DMS 273 treated with DMSO at 0.1 percent for 48 hours (cell line): Measurements from ENCODE around the gene ERBB2.

Source experiments
- DNase-seq: peaks from one replicate; lab custom pipeline; 2025; lab: John Stamatoyannopoulos, UW

The ERBB2 gene

GRCh38 chr17:39726617-39727016 lies 26.8 kb downstream of the ERBB2 start:
- no peak for DNase-seq

- DNase-seq = no peak
Measured at GRCh38 chr17:39727556-39727955, 27.7 kb downstream of the ERBB2 start.

- no peak for DNase-seq
Measured at GRCh38 chr17:39729280-39729851, 29.5 kb downstream of the ERBB2 start.

- DNase-seq = peak; percentile 14
Measured at GRCh38 chr17:39730095-39730921, 30.4 kb downstream of the ERBB2 start, which contains the start of gene MIEN1. MIEN1 (minus strand) TSS chr17:39730532; CDS start chr17:39730495, 37 bp downstream.

- no peak for DNase-seq
Measured at GRCh38 chr17:39732586-39732985, 32.7 kb downstream of the ERBB2 start.

GRCh38 chr17:39735882-39736281 lies 36.0 kb downstream of the ERBB2 start:
- DNase-seq = no peak

GRCh38 chr17:39736319-39737165 lies 36.7 kb downstream of the ERBB2 start:
- DNase-seq = no peak

- DNase-seq = no peak
Measured at GRCh38 chr17:39737206-39737759, 37.4 kb downstream of the ERBB2 start.

- DNase-seq = no peak
Measured at GRCh38 chr17:39737760-39738567, 38.1 kb downstream of the ERBB2 start, which contains the start of gene GRB7. GRB7 (plus strand) TSS chr17:39737938; CDS start chr17:39742302, 4,364 bp downstream.

- no peak for DNase-seq
Measured at GRCh38 chr17:39738568-39738901, 38.7 kb downstream of the ERBB2 start.

- DNase-seq = no peak
Measured at GRCh38 chr17:39738983-39739884, 39.4 kb downstream of the ERBB2 start.

GRCh38 chr17:39739885-39740356 lies 40.1 kb downstream of the ERBB2 start:
- no peak for DNase-seq

- DNase-seq = no peak
Measured at GRCh38 chr17:39740357-39741111, 40.7 kb downstream of the ERBB2 start.

GRCh38 chr17:39742126-39742855 lies 42.4 kb downstream of the ERBB2 start:
- no peak for DNase-seq

GRCh38 chr17:39742856-39743436 lies 43.1 kb downstream of the ERBB2 start:
- DNase-seq = no peak

- DNase-seq = no peak
Measured at GRCh38 chr17:39744075-39744835, 44.4 kb downstream of the ERBB2 start.

- no peak for DNase-seq
Measured at GRCh38 chr17:39744836-39745215, 45.0 kb downstream of the ERBB2 start.
